Gastroesophageal sphincter (tissue), 3 donors: ENCODE results near the gene PDE3A.

Source experiments
- CTCF ChIP-seq, 4 experiments: fragments of 200-600 bp in 2 of 4; fragments of 450-650 bp in 2 of 4; sonication (generic) in 1 of 4; IDR thresholded peaks; one replicate each; pipeline ENCODE4 v1.5.1; 2017 to 2019; ENCODE audit warnings: antibody characterized with exemption in 4 of 4, mild to moderate bottlenecking in 2 of 4, moderate library complexity in 2 of 4
- POLR2AphosphoS5 ChIP-seq: sonication (generic); formaldehyde crosslinking; IDR thresholded peaks from one replicate; pipeline ENCODE4 v1.6.1; 2017; ENCODE audit warnings: antibody characterized with exemption

DNA sequence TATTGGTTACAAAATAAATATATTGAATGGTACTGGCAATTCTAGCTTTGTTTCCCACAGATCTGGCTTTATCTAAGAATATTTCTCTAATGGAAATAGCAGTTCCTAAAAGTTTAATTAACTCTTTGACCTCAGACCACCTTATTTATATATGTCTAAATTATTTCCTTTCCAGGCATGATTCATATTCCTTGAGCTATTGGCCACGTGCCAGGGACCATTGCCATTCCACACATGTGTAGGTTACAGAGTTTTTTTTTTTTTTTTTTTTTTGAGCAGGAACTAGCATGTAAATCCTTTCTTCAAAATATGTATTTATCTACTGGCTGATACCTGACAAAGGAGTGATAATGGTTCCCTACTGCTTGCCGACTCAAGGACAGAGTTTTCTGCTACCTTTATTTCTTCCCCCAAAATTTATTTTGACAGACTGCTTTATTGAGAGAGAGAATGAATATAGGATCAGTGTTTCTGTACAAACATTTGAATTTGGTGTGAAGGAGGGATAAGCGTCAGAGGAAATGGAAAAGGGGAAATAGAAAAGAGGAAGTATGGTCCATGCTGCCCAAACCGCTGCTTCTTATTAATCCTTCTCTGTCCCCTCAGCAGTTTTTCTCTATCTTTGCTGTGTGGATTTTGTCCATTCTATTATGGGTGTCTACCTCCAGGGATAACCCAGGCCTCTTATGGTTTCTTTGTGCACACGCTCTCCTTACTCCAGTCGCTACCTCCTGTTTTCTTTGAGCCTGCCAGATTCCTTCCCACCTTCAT is 36.4 kb downstream of the PDE3A start:
- TF ChIP-seq CTCF (IDR thresholded peaks at IDR 0.05) (no peak), POLR2AphosphoS5 (no peak)
